ENCODE results near the gene HMCN1.

Gene HMCN1

DNA sequence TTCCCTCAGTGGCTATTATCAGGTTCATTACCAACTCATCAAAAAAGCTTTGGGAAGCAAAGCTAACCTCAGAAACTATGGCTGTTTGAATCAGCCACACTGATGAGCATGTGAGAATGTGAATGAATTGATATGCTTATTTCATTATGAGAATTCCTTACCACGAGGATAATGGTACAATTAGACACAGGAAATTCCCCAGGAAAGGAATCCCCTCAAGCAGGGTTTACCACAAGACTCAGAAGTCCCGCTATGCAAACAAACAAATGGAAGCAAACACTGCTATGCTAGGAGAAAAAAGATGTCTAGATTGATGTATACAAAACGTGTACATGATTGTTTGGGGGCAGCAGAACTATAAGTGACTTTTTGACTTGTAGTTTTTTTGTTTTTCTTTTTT, 205.0 kb downstream of the HMCN1 start:
- H3K4me3 ChIP-seq = no peak overlapping the region
- no peak overlapping the region for H3K9ac ChIP-seq
- no peak overlapping the region for H3K4me2 ChIP-seq
- TF ChIP-seq Cebpa-rat (IDR thresholded peaks at IDR 0.05) = no peak
- no peaks in the 10 kb centered on the region for H3K36me3 ChIP-seq
- H3K27me3 ChIP-seq = no peaks in the 10 kb centered on the region
- H3K9me3 ChIP-seq = no peaks in the 10 kb centered on the region
- H3K27ac ChIP-seq = no peak overlapping the region
- H3K4me1 ChIP-seq = no peaks in the 10 kb centered on the region
- H4K20me1 ChIP-seq = no peaks in the 10 kb centered on the region

DNA sequence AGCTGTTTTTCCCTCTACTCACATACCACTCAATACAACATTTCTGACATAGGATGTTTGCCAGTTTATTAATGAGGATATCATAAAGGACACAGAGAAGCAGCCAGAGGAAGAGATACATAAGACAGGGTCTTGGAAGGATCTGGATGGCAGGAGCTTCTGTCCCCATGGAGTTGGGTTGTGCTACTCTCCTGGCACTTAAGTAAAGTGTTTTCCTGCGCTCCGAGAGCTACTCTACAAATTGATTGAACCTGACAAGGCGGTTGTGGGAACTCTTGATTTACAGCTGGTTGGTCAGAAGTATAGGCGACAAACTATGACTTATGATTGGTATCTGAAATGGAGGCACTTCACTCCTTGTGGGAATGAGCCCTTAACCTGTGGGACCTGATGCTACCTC, 208.8 kb downstream of the HMCN1 start:
- no peak overlapping the region for H3K9ac ChIP-seq
- H3K27ac ChIP-seq = no peak overlapping the region
- no peak overlapping the region for H3K4me3 ChIP-seq
- H3K4me1 ChIP-seq = no peaks in the 10 kb centered on the region
- H3K36me3 ChIP-seq = no peaks in the 10 kb centered on the region
- no peaks in the 10 kb centered on the region for H3K9me3 ChIP-seq
- no peaks in the 10 kb centered on the region for H4K20me1 ChIP-seq
- TF ChIP-seq Cebpa-rat (IDR thresholded peaks at IDR 0.05) = no peak
- H3K4me2 ChIP-seq = no peak overlapping the region
- H3K27me3 ChIP-seq = no peaks in the 10 kb centered on the region

DNA sequence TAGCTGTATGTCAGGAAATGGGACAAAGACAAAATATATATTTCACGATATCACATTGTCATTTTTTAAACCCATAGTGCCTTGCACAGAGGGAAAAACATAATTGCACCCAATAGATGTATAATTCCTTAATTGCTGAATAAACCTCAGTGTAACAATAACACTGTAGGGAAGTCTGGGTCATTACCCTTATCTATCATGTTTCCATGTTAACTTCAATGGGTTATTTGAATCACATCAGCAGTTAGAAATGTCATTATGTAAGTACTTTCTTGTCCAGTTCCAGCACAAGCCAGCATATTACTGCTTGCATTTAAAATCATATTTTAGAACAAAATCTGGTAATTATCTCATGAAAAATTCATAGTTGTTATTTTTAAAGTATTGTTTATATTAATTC, 222.7 kb downstream of the HMCN1 start:
- no peak for TF ChIP-seq Cebpa-rat (IDR thresholded peaks at IDR 0.05)

DNA sequence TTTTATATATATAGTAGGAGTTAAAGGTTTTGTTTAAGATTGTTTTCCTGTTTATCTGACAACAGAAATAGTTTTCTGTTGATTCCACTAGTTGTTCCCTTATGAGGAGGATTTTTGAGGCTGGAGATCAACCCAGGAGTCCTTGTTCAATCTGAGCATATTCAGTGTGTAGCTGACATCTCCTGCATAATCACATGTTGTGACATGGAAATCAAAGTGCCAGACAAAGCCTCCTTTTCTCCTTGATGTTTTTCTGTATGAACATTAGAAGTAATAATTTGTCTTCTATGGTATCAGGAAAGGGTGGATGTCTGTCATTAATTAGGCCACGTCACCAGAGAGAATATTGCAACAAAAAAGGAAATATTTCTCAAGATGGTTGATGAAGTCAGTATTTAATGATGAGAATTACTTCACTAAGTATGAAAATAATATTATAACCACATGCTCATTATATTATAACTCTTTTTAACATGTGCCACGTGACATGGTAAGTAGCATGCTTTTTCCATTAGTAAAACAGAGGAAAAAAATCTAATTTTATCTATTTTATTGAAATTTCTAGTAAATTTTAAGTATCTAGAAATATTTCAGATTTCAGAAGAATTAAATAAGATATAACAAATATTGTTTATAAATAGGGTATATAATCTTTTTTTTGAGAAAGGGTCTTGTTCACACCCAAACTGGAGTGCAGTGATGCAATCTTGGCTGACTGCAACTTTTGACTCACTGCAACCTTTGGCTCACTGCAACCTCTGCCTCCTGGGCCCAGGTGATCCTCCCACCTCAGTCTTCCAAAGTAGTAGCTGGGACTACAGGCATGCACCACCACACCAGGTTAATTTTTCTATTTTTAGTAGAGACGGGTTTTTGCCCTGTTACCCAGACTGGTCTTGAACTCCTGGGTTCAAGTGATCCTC, 223.5 kb downstream of the HMCN1 start:
- Histone ChIP-seq H3K27ac (no peak overlapping the region), H4K20me1 (no peaks in the 10 kb centered on the region), H3K4me3 (no peak overlapping the region), H3K9ac (no peak overlapping the region), H3K9me3 (no peaks in the 10 kb centered on the region), H3K27me3 (no peaks in the 10 kb centered on the region), H3K4me2 (no peak overlapping the region), H3K4me1 (no peaks in the 10 kb centered on the region), H3K36me3 (no peaks in the 10 kb centered on the region)
- TF ChIP-seq Cebpa-rat (IDR thresholded peaks at IDR 0.05) = no peak

More for the DNA sequence above, 222.7 kb downstream of the HMCN1 start:
- Histone ChIP-seq H3K4me3 (no peak overlapping the region), H3K9me3 (no peaks in the 10 kb centered on the region), H3K27me3 (no peaks in the 10 kb centered on the region), H4K20me1 (no peaks in the 10 kb centered on the region), H3K4me1 (no peaks in the 10 kb centered on the region), H3K4me2 (no peak overlapping the region), H3K9ac (no peak overlapping the region), H3K27ac (no peak overlapping the region), H3K36me3 (no peaks in the 10 kb centered on the region)

DNA sequence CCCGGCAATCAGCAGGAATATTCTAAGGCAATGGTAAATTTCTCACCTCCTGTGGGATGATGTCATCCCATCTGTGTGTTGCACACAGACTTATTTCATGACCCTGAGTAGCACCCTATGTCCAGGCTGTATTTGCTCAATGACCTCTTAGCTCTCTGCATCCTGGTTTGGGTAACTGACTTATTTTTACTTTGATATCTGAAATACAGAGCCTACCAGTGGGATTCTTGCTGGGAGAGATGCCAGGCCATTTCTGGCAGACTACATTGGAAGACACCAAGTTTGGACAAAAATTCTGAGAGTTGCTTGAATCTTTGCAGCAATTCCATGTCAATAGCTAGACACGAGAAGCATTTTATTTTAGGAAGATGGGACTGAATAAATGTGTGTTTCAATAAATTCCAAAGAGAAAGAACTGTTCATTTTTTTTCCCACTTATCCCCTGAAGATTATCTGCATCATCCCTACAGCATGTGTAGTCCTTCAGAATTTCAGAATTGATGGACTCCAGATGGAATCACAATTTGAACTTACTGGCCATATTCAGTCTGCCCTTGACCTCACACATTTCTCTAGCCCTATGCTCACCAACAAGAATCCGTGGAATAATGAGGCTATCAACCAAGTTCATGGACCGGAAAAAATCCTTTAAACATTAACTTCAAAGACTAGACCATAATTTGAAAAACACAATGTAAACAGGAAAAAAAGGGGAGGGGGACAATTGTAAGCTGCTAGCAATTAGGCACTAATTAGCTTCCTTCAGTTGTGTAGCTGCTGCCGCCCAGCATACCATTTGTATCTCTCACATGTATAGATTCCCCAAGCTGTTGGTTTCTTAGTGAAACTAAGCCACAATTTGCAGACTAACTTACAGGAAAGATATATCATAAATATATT, 226.5 kb downstream of the HMCN1 start:
- H4K20me1 ChIP-seq = no peaks in the 10 kb centered on the region
- H3K9me3 ChIP-seq = no peaks in the 10 kb centered on the region
- no peak overlapping the region for H3K4me3 ChIP-seq
- H3K4me1 ChIP-seq = peaks cover 6% of the 10 kb centered on the region
- TF ChIP-seq Cebpa-rat (IDR thresholded peaks at IDR 0.05) = no peak
- no peak overlapping the region for H3K4me2 ChIP-seq
- H3K9ac ChIP-seq = no peak overlapping the region
- H3K36me3 ChIP-seq = no peaks in the 10 kb centered on the region
- no peak overlapping the region for H3K27ac ChIP-seq
- no peaks in the 10 kb centered on the region for H3K27me3 ChIP-seq

DNA sequence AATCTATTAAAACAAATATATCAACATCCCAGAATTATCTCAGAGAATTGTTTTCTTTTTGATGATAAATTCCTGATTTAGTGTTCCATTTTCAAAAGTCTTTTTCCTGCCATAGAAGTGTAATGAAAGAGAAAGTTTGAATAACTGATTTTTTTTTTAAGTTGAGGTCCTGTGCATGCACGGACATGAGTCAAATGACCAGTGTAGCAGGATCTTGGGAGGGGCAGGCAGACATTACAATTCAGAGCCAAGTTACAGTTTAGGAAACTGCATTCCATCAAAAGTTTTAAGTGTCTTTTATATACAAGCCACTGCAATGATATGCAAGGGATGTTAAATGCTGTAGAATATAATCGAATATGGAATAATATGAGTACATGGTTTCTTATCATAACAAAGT, 227.5 kb downstream of the HMCN1 start:
- H3K4me1 ChIP-seq = peaks cover 6% of the 10 kb centered on the region
- no peak overlapping the region for H3K27ac ChIP-seq
- H4K20me1 ChIP-seq = no peaks in the 10 kb centered on the region
- H3K4me2 ChIP-seq = no peak overlapping the region
- no peaks in the 10 kb centered on the region for H3K36me3 ChIP-seq
- H3K9me3 ChIP-seq = no peaks in the 10 kb centered on the region
- no peak for TF ChIP-seq Cebpa-rat (IDR thresholded peaks at IDR 0.05)
- H3K27me3 ChIP-seq = no peaks in the 10 kb centered on the region
- H3K9ac ChIP-seq = no peak overlapping the region
- no peak overlapping the region for H3K4me3 ChIP-seq

DNA sequence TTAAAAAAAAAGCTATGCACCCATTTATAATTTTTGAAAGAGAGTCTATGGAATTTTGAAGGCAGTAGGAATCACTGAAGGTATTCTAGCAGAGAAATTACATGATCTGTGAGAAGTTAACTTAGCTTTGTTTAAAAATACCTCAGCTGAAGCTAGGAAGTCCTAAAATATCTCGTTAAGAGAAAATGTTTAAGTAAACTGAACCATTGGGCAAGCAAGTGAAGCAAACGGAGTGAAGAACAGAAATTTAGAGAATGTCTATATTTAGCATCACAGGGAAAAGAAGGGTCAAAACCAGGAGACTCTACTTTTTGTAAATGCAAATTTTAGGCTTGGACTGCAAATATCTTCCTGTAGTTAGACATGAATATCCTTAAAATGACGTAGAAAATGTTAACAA, 230.8 kb downstream of the HMCN1 start:
- H3K9ac ChIP-seq = no peak overlapping the region
- 0 out of 2 replicates have a peak overlapping the region, but pooled peaks have one; percentile 20 for H3K4me2 ChIP-seq
- no peaks in the 10 kb centered on the region for H3K9me3 ChIP-seq
- H3K27ac ChIP-seq = no peak overlapping the region
- no peaks in the 10 kb centered on the region for H3K36me3 ChIP-seq
- no peak for TF ChIP-seq Cebpa-rat (IDR thresholded peaks at IDR 0.05)
- peaks cover 6% of the 10 kb centered on the region for H3K4me1 ChIP-seq
- no peaks in the 10 kb centered on the region for H3K27me3 ChIP-seq
- no peaks in the 10 kb centered on the region for H4K20me1 ChIP-seq
- H3K4me3 ChIP-seq = no peak overlapping the region

DNA sequence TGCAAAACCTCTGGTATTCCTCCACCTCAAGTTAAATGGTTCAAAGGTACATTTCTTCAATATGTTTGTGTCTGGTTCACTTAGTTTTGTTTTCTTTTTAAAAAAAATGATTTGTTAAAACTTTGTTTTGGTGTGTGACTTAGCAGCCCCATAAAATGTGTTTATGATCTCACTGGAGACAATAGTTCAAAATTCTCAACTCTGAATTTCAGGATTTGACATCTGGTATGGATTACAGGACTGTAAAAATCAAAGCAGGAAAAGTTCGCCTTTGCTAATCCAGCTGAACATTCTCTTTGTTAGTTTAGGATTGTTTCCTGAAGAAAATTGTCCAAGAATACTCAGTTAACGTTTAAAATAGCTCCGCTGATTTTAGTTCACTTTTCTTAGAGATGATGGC, 231.7 kb downstream of the HMCN1 start:
- Histone ChIP-seq H4K20me1 (no peaks in the 10 kb centered on the region), H3K27ac (no peak overlapping the region), H3K4me2 (no peak overlapping the region), H3K4me1 (peaks cover 6% of the 10 kb centered on the region), H3K36me3 (no peaks in the 10 kb centered on the region), H3K9me3 (no peaks in the 10 kb centered on the region), H3K9ac (no peak overlapping the region), H3K4me3 (no peak overlapping the region), H3K27me3 (no peaks in the 10 kb centered on the region)
- TF ChIP-seq Cebpa-rat (IDR thresholded peaks at IDR 0.05) = no peak

DNA sequence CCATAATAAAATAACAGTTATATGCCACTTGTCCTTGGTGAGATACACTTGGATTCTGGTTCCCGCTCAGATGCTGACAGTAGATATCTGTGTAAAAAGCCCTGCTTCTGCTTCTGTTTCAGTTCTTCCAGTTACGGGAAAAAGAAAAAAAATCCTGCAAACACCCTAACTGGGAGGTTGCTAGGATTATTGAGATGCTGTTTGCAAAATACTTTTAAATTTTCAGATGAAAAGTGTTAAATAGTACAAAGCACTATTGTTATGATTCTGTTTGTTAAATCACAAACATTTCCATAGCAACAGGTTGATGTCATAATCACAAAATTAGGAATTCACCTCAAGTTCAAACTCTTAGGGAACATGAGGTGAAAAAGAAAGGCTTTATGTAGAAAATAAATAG, 232.3 kb downstream of the HMCN1 start:
- Histone ChIP-seq H3K36me3 (no peaks in the 10 kb centered on the region), H3K4me3 (no peak overlapping the region), H3K27ac (no peak overlapping the region), H4K20me1 (no peaks in the 10 kb centered on the region), H3K9me3 (no peaks in the 10 kb centered on the region), H3K9ac (no peak overlapping the region), H3K4me1 (peaks cover 6% of the 10 kb centered on the region), H3K4me2 (no peak overlapping the region), H3K27me3 (no peaks in the 10 kb centered on the region)
- TF ChIP-seq Cebpa-rat (IDR thresholded peaks at IDR 0.05) = no peak

DNA sequence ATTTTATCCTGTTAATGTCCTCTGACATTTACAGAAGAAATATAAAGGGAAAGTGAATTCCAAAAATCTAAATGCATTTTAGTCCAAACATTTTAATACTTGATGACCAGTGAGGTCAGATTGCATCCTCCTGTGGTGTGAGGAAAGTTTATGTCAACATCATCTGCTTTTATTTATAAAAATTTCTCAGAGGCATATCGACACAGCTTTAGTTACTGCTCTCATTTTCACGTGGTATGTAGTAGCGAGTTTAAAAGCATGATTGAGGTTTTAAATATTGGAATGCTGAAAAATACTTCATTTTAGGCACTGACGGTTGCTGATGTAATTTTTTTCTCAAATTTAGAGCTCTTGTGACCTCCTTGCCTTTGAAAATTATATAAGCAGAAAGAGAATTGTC, 234.8 kb downstream of the HMCN1 start:
- peaks cover 11% of the 10 kb centered on the region for H3K4me1 ChIP-seq

More for the DNA sequence above, 234.8 kb downstream of the HMCN1 start:
- Histone ChIP-seq H3K9me3 (no peaks in the 10 kb centered on the region), H4K20me1 (no peaks in the 10 kb centered on the region), H3K4me3 (no peak overlapping the region), H3K4me2 (no peak overlapping the region), H3K9ac (no peak overlapping the region), H3K36me3 (no peaks in the 10 kb centered on the region), H3K27me3 (no peaks in the 10 kb centered on the region), H3K27ac (no peak overlapping the region)
- TF ChIP-seq Cebpa-rat (IDR thresholded peaks at IDR 0.05) = no peak
